GM12873 (cell line): Measurements from ENCODE around the gene PAPOLG.

Experiments
- TF ChIP-seq, protein P1 (sequence below): IDR thresholded peaks from 2 replicates; pipeline ENCODE4 v1.5.1; 2012; ENCODE audit warnings: low read depth, mild to moderate bottlenecking, moderate library complexity, low read length, control low read depth; ENCODE audit not compliant: insufficient read depth; ENCODE audit errors: missing control alignments

The PAPOLG gene

DNA sequence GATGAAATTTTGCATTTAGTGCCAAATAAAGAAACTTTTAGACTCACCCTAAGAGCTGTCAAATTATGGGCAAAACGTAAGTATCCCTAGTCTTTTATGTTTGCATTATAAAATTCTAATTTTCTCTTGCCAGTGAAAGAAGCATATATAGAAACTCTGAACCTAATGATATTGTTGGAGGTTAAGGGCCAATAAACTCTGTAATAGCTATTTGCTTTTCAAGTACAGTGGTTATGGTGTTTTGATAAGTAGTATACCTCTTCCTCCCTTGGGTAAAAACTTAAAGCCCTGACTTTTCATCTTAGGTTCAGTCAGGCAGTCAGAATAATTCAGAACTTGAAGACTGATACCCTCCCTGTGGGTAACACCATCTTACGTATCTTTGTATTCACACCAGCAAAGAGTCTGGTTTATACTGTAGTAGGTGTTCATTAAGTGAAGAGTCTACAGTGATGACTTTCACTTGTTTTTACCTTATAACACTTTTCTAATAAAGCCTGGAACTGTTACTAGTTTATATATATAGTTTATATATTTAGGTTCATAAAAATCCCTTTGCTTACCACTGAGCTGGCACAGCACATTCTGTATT is 19.1 kb downstream of the PAPOLG start:
- TF ChIP-seq, protein P1, sequence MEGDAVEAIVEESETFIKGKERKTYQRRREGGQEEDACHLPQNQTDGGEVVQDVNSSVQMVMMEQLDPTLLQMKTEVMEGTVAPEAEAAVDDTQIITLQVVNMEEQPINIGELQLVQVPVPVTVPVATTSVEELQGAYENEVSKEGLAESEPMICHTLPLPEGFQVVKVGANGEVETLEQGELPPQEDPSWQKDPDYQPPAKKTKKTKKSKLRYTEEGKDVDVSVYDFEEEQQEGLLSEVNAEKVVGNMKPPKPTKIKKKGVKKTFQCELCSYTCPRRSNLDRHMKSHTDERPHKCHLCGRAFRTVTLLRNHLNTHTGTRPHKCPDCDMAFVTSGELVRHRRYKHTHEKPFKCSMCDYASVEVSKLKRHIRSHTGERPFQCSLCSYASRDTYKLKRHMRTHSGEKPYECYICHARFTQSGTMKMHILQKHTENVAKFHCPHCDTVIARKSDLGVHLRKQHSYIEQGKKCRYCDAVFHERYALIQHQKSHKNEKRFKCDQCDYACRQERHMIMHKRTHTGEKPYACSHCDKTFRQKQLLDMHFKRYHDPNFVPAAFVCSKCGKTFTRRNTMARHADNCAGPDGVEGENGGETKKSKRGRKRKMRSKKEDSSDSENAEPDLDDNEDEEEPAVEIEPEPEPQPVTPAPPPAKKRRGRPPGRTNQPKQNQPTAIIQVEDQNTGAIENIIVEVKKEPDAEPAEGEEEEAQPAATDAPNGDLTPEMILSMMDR = no peak

DNA sequence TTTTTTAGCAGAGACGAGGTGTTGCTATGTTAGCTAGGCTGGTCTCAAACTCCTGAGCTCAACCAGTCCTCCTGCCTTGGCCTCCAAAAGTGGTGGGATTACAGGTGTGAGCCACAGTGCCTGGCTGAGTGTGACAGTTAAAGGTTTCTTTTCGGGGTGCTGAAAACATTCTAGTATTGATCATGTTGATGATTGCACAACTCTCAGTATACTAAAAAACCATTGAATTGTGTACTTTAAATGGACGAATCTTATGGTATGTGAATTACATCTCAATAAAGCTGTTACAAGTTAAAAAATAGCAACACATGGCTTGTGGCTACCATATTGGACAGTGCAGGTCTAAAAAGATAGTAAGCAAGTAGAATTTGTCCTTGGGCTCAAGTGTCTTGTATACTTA is 22.3 kb downstream of the PAPOLG start:
- TF ChIP-seq, protein P1 = no peak

DNA sequence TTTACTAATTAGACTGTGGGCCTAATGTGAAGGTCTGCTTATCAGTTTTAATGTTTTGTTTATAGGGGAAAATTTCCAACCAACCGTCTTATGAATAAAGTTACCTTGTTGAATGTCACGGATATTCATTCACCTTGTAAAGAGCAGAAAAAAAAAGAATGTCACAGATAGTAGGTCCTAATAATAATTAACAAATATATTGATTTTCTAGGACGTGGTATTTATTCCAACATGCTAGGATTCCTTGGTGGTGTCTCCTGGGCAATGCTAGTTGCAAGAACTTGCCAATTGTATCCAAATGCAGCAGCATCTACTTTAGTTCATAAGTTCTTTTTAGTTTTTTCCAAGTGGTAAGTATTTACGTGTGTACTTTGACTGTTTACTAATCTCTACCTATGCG is 23.4 kb downstream of the PAPOLG start:
- TF ChIP-seq, protein P1 = no peak

DNA sequence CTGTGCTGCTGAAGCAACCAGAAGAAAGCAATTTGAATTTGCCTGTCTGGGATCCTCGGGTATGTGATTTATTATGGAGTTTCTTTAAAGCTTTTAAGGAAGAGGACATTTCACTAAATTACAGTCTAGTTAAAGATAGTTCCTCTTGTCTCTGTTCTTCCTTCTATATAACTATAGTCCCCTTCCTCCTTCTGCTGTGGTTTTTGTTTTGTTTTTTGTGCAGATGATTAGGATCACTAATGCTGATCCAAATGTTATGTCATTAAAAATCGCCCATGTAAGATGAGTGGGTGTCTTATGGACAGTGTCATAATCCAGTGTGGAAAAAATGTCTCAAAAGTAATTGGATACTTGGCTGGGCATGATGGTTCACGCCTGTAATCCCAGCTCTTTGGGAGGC is 24.7 kb downstream of the PAPOLG start:
- TF ChIP-seq, protein P1 = no peak

DNA sequence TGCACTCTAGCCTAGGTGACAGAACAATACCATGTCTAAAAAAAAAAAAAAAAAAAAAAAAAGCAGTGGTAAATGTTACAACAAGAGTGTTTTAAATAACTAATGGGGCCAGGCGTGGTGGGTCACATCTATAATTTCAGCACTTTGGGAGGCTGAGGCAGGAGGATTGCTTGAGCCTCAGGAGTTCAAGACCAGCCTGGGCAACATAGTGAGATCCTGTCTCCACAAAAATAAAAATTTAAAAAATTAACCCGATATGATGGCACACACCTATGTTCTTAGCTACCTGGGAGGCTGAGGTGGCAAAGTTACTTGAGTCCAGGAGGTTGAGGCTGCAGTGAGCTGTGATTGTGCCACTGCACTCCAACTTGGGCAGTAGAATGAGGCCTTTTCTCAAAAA is 37.1 kb downstream of the PAPOLG start:
- TF ChIP-seq, protein P1 = no peak

DNA sequence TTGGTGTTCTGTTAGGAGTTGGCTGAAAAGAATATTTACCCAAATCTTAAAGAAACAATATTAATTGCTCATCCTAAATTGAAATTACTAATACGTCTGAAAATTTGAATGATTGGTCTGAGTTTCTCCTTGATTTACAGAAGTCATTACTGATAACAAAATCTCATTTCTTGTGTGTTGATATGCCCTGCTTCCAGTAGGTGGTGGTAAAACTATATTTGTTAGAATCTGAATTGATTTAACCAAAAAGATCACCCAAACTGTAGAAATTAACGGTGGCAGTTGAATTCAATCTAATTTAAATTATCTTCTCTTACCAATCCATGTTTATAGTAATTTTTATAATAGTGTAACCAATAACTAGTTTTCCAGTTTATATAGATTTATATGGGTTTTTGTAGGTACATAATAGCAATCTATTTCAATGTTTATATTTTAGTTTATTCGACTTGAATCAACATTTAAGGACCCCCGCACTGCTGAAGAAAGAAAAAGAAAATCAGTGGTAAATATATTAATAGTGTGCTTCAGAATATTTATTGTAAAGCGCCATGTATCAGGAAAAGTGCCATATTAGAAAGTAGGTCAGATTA is 38.3 kb downstream of the PAPOLG start:
- TF ChIP-seq, protein P1 = peak; percentile 45

DNA sequence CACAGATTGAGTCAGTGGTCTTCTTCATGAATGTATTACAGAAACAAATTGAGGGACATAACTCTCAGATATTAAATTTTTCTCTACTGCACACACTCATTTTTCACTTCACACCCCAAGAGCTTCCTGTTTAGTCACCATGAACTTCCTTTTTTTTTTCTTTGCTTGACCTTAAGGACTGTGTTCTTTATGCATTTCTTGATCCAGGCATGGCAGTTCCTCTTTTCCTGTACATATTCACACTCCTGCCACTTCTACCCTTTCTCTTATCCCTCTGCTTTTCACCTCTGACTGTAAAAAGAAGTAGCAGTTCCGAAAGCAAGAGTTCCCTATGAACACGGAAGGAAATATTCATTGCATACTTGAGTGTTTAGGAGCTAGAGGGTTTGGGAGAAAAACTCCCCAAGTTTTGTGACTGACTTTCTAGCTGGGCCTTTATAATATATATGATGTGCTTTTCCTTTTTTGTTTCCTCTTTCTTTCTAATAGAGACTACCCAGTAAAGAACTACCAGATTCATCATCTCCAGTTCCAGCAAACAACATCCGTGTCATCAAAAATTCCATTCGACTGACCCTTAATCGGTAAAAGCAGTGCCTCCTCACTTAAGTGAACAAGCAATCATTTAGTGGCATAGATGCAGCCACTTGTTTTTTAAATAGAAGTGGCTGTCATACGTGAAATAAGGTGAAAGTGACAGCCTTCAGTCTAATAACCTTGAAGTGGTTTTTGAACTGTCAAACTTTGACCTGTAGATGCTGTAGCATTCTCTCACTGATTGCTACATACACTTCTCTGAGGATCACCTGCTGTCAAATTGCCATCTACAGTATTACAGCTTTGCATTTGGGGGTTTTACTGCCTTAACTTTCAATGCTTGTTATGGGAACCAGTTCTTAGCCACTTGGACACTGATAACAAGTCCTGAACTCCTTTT is 40.8 kb downstream of the PAPOLG start:
- TF ChIP-seq, protein P1 = no peak
